KMS-11 (cell line): ENCODE results near the gene KANSL1.

Experiments
- H2AFZ ChIP-seq: fragments of 200-600 bp; sonication (generic); 2 replicates; pipeline ENCODE4 v1.6.1; 2016; ENCODE audit warnings: antibody characterized with exemption, mixed run types, low read depth
- H3K27ac ChIP-seq: fragments of 200-600 bp; sonication (generic); 2 replicates; pipeline ENCODE4 v1.6.1; 2016; ENCODE audit warnings: mild to moderate bottlenecking, mixed run types
- H3K27me3 ChIP-seq: fragments of 200-600 bp; sonication (generic); 2 replicates; pipeline ENCODE4 v1.6.1; 2017; ENCODE audit warnings: mild to moderate bottlenecking, low read depth, mixed run types, moderate library complexity; ENCODE audit not compliant: insufficient read depth
- H3K36me3 ChIP-seq: fragments of 200-600 bp; sonication (generic); 2 replicates; pipeline ENCODE4 v1.6.1; 2017; ENCODE audit warnings: mild to moderate bottlenecking, mixed run types; ENCODE audit not compliant: insufficient read depth
- H3K4me1 ChIP-seq: fragments of 200-600 bp; sonication (generic); 2 replicates; pipeline ENCODE4 v1.6.1; 2016; ENCODE audit warnings: mild to moderate bottlenecking, low read depth, mixed run types; ENCODE audit not compliant: poor library complexity, severe bottlenecking
- H3K4me2 ChIP-seq: fragments of 200-600 bp; sonication (generic); 2 replicates; pipeline ENCODE4 v1.7.0; 2016; ENCODE audit warnings: mild to moderate bottlenecking, mixed run types
- H3K4me3 ChIP-seq: fragments of 200-600 bp; sonication (generic); IDR thresholded peaks from 2 replicates; pipeline ENCODE4 v1.6.1; 2017; ENCODE audit warnings: low read depth, low read length, mixed read lengths; ENCODE audit not compliant: insufficient read depth
- H3K79me2 ChIP-seq: fragments of 200-600 bp; sonication (generic); 2 replicates; pipeline ENCODE4 v1.6.1; 2016; ENCODE audit warnings: low read depth, mixed run types; ENCODE audit not compliant: insufficient read depth
- H3K9ac ChIP-seq: fragments of 200-600 bp; sonication (generic); 2 replicates; pipeline ENCODE4 v1.6.1; 2016; ENCODE audit warnings: mild to moderate bottlenecking, mixed run types
- H4K20me1 ChIP-seq: fragments of 200-600 bp; sonication (generic); 2 replicates; pipeline ENCODE4 v1.6.1; 2016; ENCODE audit warnings: mild to moderate bottlenecking, mixed run types; ENCODE audit not compliant: insufficient read depth
- TF ChIP-seq, protein P1 (sequence below): fragments of 200-600 bp; sonication (generic); conservative IDR thresholded peaks from 2 replicates; pipeline ENCODE4 v1.6.1; 2017; ENCODE audit warnings: low read depth, mild to moderate bottlenecking, antibody characterized with exemption, low read length, moderate library complexity, mixed read lengths

Gene KANSL1

DNA sequence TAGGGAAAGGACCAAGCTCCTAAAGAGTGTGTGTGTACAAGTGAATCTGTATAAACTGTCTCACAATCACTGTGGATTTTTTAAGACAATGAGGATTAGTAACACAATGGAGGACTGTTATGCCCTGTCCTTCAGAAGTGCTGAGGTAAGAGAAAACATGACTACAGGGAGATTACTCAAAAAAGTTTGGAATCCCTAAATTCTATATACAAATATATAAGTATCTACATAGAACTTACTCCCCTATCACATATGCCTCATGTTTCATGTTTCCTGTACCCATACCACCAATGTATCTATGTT, 112.3 kb downstream of the KANSL1 start:
- Histone ChIP-seq H2AFZ (no peak overlapping the region), H3K4me2 (no peak overlapping the region), H3K4me3 (no peak overlapping the region), H3K27ac (no peak overlapping the region), H3K27me3 (no peaks in the 10 kb centered on the region), H3K4me1 (peaks cover 11% of the 10 kb centered on the region), H3K9ac (no peak overlapping the region), H3K36me3 (no peaks in the 10 kb centered on the region; the same call in 1 of the 2 replicates), H3K79me2 (peaks cover 39% of the 10 kb centered on the region; the same call in 1 of the 2 replicates), H4K20me1 (peaks cover 7% of the 10 kb centered on the region; the same call in 1 of the 2 replicates)
- TF ChIP-seq, protein P1, sequence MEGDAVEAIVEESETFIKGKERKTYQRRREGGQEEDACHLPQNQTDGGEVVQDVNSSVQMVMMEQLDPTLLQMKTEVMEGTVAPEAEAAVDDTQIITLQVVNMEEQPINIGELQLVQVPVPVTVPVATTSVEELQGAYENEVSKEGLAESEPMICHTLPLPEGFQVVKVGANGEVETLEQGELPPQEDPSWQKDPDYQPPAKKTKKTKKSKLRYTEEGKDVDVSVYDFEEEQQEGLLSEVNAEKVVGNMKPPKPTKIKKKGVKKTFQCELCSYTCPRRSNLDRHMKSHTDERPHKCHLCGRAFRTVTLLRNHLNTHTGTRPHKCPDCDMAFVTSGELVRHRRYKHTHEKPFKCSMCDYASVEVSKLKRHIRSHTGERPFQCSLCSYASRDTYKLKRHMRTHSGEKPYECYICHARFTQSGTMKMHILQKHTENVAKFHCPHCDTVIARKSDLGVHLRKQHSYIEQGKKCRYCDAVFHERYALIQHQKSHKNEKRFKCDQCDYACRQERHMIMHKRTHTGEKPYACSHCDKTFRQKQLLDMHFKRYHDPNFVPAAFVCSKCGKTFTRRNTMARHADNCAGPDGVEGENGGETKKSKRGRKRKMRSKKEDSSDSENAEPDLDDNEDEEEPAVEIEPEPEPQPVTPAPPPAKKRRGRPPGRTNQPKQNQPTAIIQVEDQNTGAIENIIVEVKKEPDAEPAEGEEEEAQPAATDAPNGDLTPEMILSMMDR = no peak

DNA sequence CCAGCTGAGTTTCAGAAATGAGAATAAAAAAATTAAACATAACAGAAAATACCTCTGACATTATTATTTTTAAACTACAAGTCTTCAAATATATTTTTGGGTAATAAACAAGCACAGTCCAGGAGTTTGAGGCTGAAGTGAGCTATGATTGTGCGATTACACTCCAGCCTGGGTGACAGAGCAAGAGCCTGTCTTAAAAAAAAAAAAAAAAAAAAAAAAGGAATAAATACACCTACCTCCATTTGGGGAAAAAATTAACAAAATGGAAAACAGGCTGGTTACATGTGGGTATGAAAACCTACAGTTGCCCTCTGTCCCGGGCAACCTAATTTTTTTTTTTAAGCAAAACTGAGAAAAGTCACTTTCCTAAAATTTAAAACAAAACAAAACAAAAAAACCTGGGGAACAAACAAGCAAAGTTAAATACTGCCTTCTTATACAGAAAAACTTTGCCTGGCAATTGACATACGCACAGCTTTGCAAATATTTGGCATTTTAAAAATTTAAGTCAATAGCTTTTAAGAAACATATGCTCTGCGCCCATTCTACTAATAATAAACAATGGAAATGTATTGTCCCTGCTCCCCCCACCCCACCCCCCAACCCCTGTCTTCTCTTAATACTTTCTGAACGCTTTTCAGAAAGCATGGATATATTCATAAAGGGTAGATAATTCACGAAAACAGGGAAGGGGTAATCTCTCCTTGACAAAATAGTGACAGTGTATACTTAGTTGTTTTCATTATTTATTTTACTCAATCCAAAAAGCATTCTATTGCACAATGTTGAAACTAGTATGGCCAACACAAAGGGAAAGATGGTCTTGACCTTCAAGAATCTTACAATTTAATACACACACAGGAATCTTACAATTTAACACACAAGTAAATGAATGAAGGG, 112.9 kb downstream of the KANSL1 start:
- H3K27ac ChIP-seq = no peak overlapping the region
- H3K4me1 ChIP-seq = peaks cover 6% of the 10 kb centered on the region
- no peaks in the 10 kb centered on the region for H3K27me3 ChIP-seq
- H3K4me3 ChIP-seq = no peak overlapping the region
- no peak overlapping the region for H2AFZ ChIP-seq
- H3K4me2 ChIP-seq = no peak overlapping the region
- H3K79me2 ChIP-seq = peaks cover 34% of the 10 kb centered on the region; the same call in 1 of the 2 replicates
- no peak overlapping the region for H3K9ac ChIP-seq
- H3K36me3 ChIP-seq = no peaks in the 10 kb centered on the region; the same call in 1 of the 2 replicates
- TF ChIP-seq, protein P1 = no peak
- H4K20me1 ChIP-seq = peaks cover 7% of the 10 kb centered on the region; the same call in 1 of the 2 replicates

DNA sequence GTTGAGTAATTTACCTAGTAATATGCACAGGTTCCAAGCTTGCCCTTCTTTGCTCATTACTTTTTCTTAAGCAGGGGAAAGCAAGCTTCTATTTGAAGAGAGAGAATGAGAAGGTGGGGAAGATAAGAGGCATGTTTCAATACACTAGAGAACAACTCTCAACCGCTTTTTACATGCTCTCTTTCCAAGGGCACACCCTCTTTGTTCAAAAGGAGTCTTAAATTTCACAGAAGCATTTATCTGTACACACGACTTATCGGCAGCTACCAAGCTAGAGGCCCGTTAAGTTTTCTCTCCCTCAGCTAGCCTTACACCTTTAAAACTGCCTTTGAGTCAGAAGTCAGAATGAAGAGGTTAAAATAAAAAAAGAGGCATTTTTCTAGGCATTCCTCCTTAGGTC, 114.6 kb downstream of the KANSL1 start:
- H3K4me3 ChIP-seq = no peak overlapping the region
- H3K4me1 ChIP-seq = peaks cover 6% of the 10 kb centered on the region
- H3K27me3 ChIP-seq = no peaks in the 10 kb centered on the region
- H3K27ac ChIP-seq = no peak overlapping the region
- H3K4me2 ChIP-seq = no peak overlapping the region
- no peak overlapping the region for H3K9ac ChIP-seq
- TF ChIP-seq, protein P1 = no peak
- peaks cover 27% of the 10 kb centered on the region; the same call in 1 of the 2 replicates for H3K79me2 ChIP-seq
- H4K20me1 ChIP-seq = peaks cover 7% of the 10 kb centered on the region; the same call in 1 of the 2 replicates
- H3K36me3 ChIP-seq = no peaks in the 10 kb centered on the region; the same call in 1 of the 2 replicates
- H2AFZ ChIP-seq = no peak overlapping the region

DNA sequence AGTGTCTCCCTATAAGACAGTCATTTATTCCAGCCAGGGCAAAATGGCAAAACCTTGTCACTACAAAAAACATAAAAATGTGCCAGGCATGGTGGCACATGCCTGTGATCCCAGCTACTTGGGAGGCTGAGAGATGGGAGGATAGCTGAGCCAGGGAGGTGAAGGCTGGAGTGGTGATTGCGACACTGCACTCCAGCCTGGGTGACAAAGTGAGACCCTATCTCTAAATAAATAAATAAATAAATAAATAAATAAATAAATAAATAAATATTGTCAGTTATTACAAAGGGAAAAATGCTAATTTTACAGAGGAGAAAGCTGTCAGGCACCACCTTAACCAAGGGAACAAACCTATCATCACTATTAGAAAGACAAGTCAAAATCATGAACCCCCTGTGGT, 118.7 kb downstream of the KANSL1 start:
- no peaks in the 10 kb centered on the region for H4K20me1 ChIP-seq
- H3K9ac ChIP-seq = no peak overlapping the region
- no peaks in the 10 kb centered on the region for H3K27me3 ChIP-seq
- H3K4me3 ChIP-seq = no peak overlapping the region
- no peak overlapping the region for H3K4me2 ChIP-seq
- H3K4me1 ChIP-seq = peaks cover 6% of the 10 kb centered on the region
- H2AFZ ChIP-seq = no peak overlapping the region
- H3K36me3 ChIP-seq = no peaks in the 10 kb centered on the region
- H3K79me2 ChIP-seq = peaks cover 26% of the 10 kb centered on the region; the same call in 1 of the 2 replicates
- TF ChIP-seq, protein P1 = no peak
- H3K27ac ChIP-seq = no peak overlapping the region
